GM12873 (cell line): Measurements from ENCODE around the gene ALOX5AP.

ENCODE experiments used
- CTCF ChIP-seq: IDR thresholded peaks from 2 replicates; pipeline ENCODE4 v1.5.1; 2012; ENCODE audit warnings: low read depth, mild to moderate bottlenecking, moderate library complexity, low read length, control low read depth; ENCODE audit not compliant: insufficient read depth; ENCODE audit errors: missing control alignments

Gene ALOX5AP

GRCh38 chr13:30715372-30715756, 20.0 kb upstream of the ALOX5AP start:
- TF ChIP-seq CTCF, result no peak

- TF ChIP-seq CTCF, result no peak
These were observed 19.5 kb upstream of the ALOX5AP start for GRCh38 chr13:30715837-30716236.

GRCh38 chr13:30718661-30719524, 16.4 kb upstream of the ALOX5AP start:
- no peak for TF ChIP-seq CTCF

GRCh38 chr13:30719525-30719914, 15.8 kb upstream of the ALOX5AP start:
- TF ChIP-seq CTCF, result no peak

- no peak for TF ChIP-seq CTCF
These were observed 15.0 kb upstream of the ALOX5AP start for GRCh38 chr13:30720172-30720869.

- TF ChIP-seq CTCF, result no peak
These were observed 13.4 kb upstream of the ALOX5AP start for GRCh38 chr13:30721936-30722335.

GRCh38 chr13:30722361-30722760, 13.0 kb upstream of the ALOX5AP start:
- no peak for TF ChIP-seq CTCF
